ENCODE results near the gene GALNT18.

GALNT18 gene

DNA sequence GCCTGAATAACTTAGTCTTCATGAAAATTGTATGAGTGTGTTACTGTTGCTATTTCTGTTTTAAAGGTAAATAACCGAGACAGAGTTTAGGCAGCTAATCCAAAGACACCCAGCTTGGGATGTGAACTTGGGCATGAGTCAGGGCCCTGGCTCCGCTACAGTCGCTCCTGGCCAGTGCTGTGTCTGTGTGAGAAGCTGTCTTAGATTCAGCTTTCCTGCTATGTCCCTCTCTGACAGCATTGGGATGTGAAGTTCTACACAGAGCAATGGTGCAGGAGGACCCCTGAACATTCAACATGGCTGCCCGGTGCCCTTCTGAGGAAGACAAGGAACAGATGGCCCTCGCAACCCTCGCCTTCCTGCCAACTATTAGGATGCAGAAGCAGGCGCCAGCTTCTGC is 49.4 kb downstream of the GALNT18 start:
- H3K4me1 Mint-ChIP-seq (ENCODE audit: low read depth) = peaks cover 6% of the 10 kb centered on the region
- H3K27ac Mint-ChIP-seq = no peak overlapping the region
- H3K4me3 Mint-ChIP-seq = no peak overlapping the region
- no peaks in the 10 kb centered on the region for H3K36me3 Mint-ChIP-seq (ENCODE audit: low read depth)
- H3K9me3 Mint-ChIP-seq = no peaks in the 10 kb centered on the region
- H3K27me3 Mint-ChIP-seq = peaks cover 5% of the 10 kb centered on the region
- no peak for DNase-seq

- no peak overlapping the region for H3K27ac Mint-ChIP-seq
- no peak for DNase-seq
- no peaks in the 10 kb centered on the region for H3K36me3 Mint-ChIP-seq (ENCODE audit: low read depth)
- H3K9me3 Mint-ChIP-seq = no peaks in the 10 kb centered on the region
- peaks cover 5% of the 10 kb centered on the region for H3K27me3 Mint-ChIP-seq
- H3K4me1 Mint-ChIP-seq (ENCODE audit: low read depth) = peaks cover 6% of the 10 kb centered on the region
- H3K4me3 Mint-ChIP-seq = no peak overlapping the region
These were observed 49.9 kb downstream of the GALNT18 start for GRCh38 chr11:11571893-11572292.

DNA sequence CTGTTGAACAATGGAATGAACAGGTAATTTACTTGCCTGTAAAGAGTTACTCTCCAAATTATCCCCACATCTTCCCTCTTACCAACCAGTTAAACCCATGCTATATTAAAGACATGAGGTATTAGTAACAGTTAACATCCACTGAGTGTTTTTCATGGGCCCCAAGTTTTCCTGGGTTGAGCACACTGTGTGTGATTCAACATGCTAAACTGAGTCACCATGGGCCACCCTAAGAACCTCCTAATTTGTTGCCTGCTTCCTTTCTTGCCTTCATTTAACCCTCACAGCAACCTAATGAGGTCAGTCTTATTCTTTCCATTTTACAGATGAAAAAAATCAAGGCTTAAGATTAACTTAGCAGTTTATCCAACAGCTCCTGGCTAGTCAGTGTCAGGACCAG is 51.0 kb downstream of the GALNT18 start:
- H3K27me3 Mint-ChIP-seq = peaks cover 5% of the 10 kb centered on the region
- DNase-seq = no peak
- H3K36me3 Mint-ChIP-seq (ENCODE audit: low read depth) = no peaks in the 10 kb centered on the region
- no peaks in the 10 kb centered on the region for H3K9me3 Mint-ChIP-seq
- H3K4me1 Mint-ChIP-seq (ENCODE audit: low read depth) = peaks cover 6% of the 10 kb centered on the region
- no peak overlapping the region for H3K27ac Mint-ChIP-seq
- no peak overlapping the region for H3K4me3 Mint-ChIP-seq

GRCh38 chr11:11569936-11570491 is 51.8 kb downstream of the GALNT18 start:
- no peaks in the 10 kb centered on the region for H3K36me3 Mint-ChIP-seq (ENCODE audit: low read depth)
- no peak overlapping the region for H3K27ac Mint-ChIP-seq
- H3K4me1 Mint-ChIP-seq (ENCODE audit: low read depth) = peaks cover 6% of the 10 kb centered on the region
- H3K27me3 Mint-ChIP-seq = peaks cover 5% of the 10 kb centered on the region
- H3K9me3 Mint-ChIP-seq = no peaks in the 10 kb centered on the region
- no peak overlapping the region for H3K4me3 Mint-ChIP-seq
- DNase-seq = no peak

GRCh38 chr11:11568651-11569229 is 53.1 kb downstream of the GALNT18 start:
- H3K4me3 Mint-ChIP-seq = no peak overlapping the region
- no peak for DNase-seq
- peaks cover 6% of the 10 kb centered on the region for H3K4me1 Mint-ChIP-seq (ENCODE audit: low read depth)
- no peak overlapping the region for H3K27ac Mint-ChIP-seq
- H3K9me3 Mint-ChIP-seq = no peaks in the 10 kb centered on the region
- H3K27me3 Mint-ChIP-seq = peaks cover 5% of the 10 kb centered on the region
- H3K36me3 Mint-ChIP-seq (ENCODE audit: low read depth) = no peaks in the 10 kb centered on the region

DNA sequence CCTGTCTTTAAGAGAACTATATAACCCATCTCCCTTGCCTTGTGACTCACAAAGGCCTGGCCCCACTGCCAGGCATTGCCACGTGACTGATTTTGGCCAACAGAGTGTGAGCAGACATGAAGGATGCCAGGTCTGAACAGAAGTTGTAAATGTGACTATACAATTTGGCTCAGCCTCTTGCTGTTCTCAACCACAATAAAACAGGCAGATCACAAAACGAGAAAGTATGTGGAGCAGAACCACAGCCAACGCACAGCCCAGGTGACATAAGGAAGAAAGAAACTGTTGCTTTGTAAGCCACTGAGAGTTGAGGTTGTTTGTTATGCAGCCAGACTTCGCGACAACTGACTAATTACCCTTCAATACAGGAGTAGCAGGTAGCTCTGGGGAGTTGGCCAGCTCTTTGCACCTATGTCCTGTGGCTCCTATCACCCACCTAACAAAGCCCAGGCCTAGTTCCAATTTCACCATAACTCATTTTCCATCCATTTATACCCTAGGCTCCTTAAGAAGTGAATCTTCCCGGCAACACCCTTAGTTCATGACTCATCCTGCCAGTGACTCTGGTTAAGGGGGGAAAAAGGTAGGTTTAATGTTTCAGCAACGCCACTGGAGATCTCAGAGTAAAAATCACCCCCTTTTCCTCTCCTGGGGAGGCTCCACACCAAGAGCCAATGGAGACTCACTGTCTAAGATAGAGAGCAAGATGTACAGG is 53.7 kb downstream of the GALNT18 start:
- H3K36me3 Mint-ChIP-seq (ENCODE audit: low read depth) = no peaks in the 10 kb centered on the region
- H3K9me3 Mint-ChIP-seq = no peaks in the 10 kb centered on the region
- no peak for DNase-seq
- H3K27me3 Mint-ChIP-seq = peaks cover 6% of the 10 kb centered on the region
- peaks cover 6% of the 10 kb centered on the region for H3K4me1 Mint-ChIP-seq (ENCODE audit: low read depth)
- H3K4me3 Mint-ChIP-seq = no peak overlapping the region
- no peak overlapping the region for H3K27ac Mint-ChIP-seq

- H3K9me3 Mint-ChIP-seq = no peaks in the 10 kb centered on the region
- peaks cover 4% of the 10 kb centered on the region for H3K4me1 Mint-ChIP-seq (ENCODE audit: low read depth)
- no peak for DNase-seq
- no peak overlapping the region for H3K27ac Mint-ChIP-seq
- H3K27me3 Mint-ChIP-seq = peaks cover 11% of the 10 kb centered on the region
- H3K36me3 Mint-ChIP-seq (ENCODE audit: low read depth) = no peaks in the 10 kb centered on the region
- no peak overlapping the region for H3K4me3 Mint-ChIP-seq
These were observed 56.2 kb downstream of the GALNT18 start for GRCh38 chr11:11565636-11566035.

GRCh38 chr11:11563200-11563975 is 58.4 kb downstream of the GALNT18 start:
- no peaks in the 10 kb centered on the region for H3K9me3 Mint-ChIP-seq
- peaks cover 6% of the 10 kb centered on the region for H3K27me3 Mint-ChIP-seq
- no peaks in the 10 kb centered on the region for H3K36me3 Mint-ChIP-seq (ENCODE audit: low read depth)
- no peaks in the 10 kb centered on the region for H3K4me1 Mint-ChIP-seq (ENCODE audit: low read depth)
- H3K4me3 Mint-ChIP-seq = no peak overlapping the region
- DNase-seq = no peak
- H3K27ac Mint-ChIP-seq = no peak overlapping the region

DNA sequence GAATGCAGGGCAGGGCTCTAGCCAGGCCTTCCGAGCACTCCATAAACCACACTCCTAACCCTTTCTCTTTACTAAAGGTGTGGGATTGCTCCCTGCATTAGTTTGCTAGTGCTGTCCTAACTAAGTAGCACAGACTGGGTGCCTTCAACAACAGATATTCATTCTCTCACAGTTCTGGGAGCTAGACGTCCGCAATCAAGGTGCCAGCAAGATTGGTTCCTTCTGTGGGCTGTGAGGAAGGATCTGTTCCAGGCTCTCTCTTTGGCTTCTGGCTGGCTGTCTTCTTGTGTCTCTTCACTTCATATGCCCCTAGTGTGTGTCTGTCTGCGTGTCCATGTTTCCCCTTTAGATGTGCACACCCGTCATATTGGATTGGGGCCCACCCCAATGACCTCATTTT is 59.8 kb downstream of the GALNT18 start:
- H3K27ac Mint-ChIP-seq = no peak overlapping the region
- no peak for DNase-seq
- H3K9me3 Mint-ChIP-seq = no peaks in the 10 kb centered on the region
- no peak overlapping the region for H3K4me3 Mint-ChIP-seq
- H3K36me3 Mint-ChIP-seq (ENCODE audit: low read depth) = no peaks in the 10 kb centered on the region
- H3K4me1 Mint-ChIP-seq (ENCODE audit: low read depth) = no peaks in the 10 kb centered on the region
- H3K27me3 Mint-ChIP-seq = peaks cover 6% of the 10 kb centered on the region

- Mint-ChIP-seq H3K27me3 (peaks cover 13% of the 10 kb centered on the region), H3K4me1 (ENCODE audit: low read depth) (no peaks in the 10 kb centered on the region)
These were observed 63.0 kb downstream of the GALNT18 start for GRCh38 chr11:11558826-11559225.

GRCh38 chr11:11558396-11558795 is 63.4 kb downstream of the GALNT18 start:
- Mint-ChIP-seq H3K9me3 (no peaks in the 10 kb centered on the region), H3K4me3 (no peak overlapping the region), H3K4me1 (ENCODE audit: low read depth) (no peaks in the 10 kb centered on the region), H3K36me3 (ENCODE audit: low read depth) (no peaks in the 10 kb centered on the region), H3K27ac (no peak overlapping the region), H3K27me3 (peaks cover 16% of the 10 kb centered on the region)
- DNase-seq = no peak

More at GRCh38 chr11:11558826-11559225, 63.0 kb downstream of the GALNT18 start:
- Mint-ChIP-seq H3K27ac (no peak overlapping the region), H3K4me3 (no peak overlapping the region), H3K9me3 (no peaks in the 10 kb centered on the region), H3K36me3 (ENCODE audit: low read depth) (no peaks in the 10 kb centered on the region)
- no peak for DNase-seq

DNA sequence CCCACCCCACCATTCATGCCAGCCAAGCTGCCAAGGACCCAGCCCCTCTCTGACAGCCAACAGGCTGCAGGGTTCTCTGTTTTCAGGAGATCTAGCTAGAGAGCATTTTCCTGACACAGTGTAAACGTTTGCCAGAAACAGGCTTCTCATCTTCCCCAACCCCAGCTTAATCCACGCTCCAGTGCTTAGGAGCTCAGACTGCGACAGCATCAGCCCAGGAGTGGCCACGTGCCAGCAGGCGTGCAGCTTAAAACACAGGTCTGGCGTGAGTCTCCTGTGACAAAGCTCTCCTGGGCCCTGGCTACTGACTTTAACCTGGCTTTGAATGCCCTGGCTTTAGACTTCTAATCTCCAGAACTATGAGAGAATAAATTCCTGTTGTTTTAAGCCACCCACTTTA is 66.6 kb downstream of the GALNT18 start:
- no peak for DNase-seq
- no peak overlapping the region for H3K4me3 Mint-ChIP-seq
- peaks cover 19% of the 10 kb centered on the region for H3K27me3 Mint-ChIP-seq
- no peaks in the 10 kb centered on the region for H3K9me3 Mint-ChIP-seq
- no peaks in the 10 kb centered on the region for H3K4me1 Mint-ChIP-seq (ENCODE audit: low read depth)
- H3K27ac Mint-ChIP-seq = no peak overlapping the region
- no peaks in the 10 kb centered on the region for H3K36me3 Mint-ChIP-seq (ENCODE audit: low read depth)

- no peak overlapping the region for H3K4me3 Mint-ChIP-seq
- H3K9me3 Mint-ChIP-seq = no peaks in the 10 kb centered on the region
- H3K36me3 Mint-ChIP-seq (ENCODE audit: low read depth) = no peaks in the 10 kb centered on the region
- no peak overlapping the region for H3K27ac Mint-ChIP-seq
- no peak for DNase-seq
- peaks cover 21% of the 10 kb centered on the region for H3K27me3 Mint-ChIP-seq
- H3K4me1 Mint-ChIP-seq (ENCODE audit: low read depth) = no peaks in the 10 kb centered on the region
These were observed 68.2 kb downstream of the GALNT18 start for GRCh38 chr11:11553573-11553972.

- Mint-ChIP-seq H3K4me1 (ENCODE audit: low read depth) (no peaks in the 10 kb centered on the region), H3K27me3 (peaks cover 22% of the 10 kb centered on the region), H3K36me3 (ENCODE audit: low read depth) (no peaks in the 10 kb centered on the region), H3K4me3 (no peak overlapping the region), H3K27ac (no peak overlapping the region), H3K9me3 (no peaks in the 10 kb centered on the region)
- no peak for DNase-seq
These were observed 69.2 kb downstream of the GALNT18 start for GRCh38 chr11:11552529-11553087.
